Chondrocyte (in vitro differentiated cells): Measurements from ENCODE around the gene OPHN1. TPM values are rescaled to one million over a fixed set of nuclear protein-coding genes. Genes with fewer than 3 reads are reported as not detected.

Source experiments
- DNase-seq: peaks from one replicate; pipeline ENCODE4 v3.0.0; 2021; ENCODE audit warnings: mixed read lengths, low spot score
- H3K27ac Mint-ChIP-seq: one replicate; pipeline ENCODE4 v1.8.0; 2021; ENCODE audit warnings: mild to moderate bottlenecking, moderate library complexity, mixed read lengths; ENCODE audit not compliant: unreplicated experiment
- H3K27me3 Mint-ChIP-seq: 2 replicates; pipeline ENCODE4 v1.8.0; 2021; ENCODE audit warnings: low read depth, mixed read lengths
- H3K36me3 Mint-ChIP-seq: 2 replicates; pipeline ENCODE4 v1.8.0; 2021; ENCODE audit warnings: low read depth, mixed read lengths
- H3K4me1 Mint-ChIP-seq: 2 replicates; pipeline ENCODE4 v1.8.0; 2021; ENCODE audit warnings: low read depth, mild to moderate bottlenecking, mixed read lengths
- H3K4me3 Mint-ChIP-seq: one replicate; pipeline ENCODE4 v1.8.0; 2021; ENCODE audit warnings: mild to moderate bottlenecking, moderate library complexity, mixed read lengths; ENCODE audit not compliant: unreplicated experiment
- H3K9me3 Mint-ChIP-seq: 2 replicates; pipeline ENCODE4 v1.8.0; 2021; ENCODE audit warnings: low read depth, mixed read lengths
- total RNA-seq: library from RNA; stranded (reverse); gene quantifications from 3 replicates; pipeline ENCODE4 v1.2.1, GENCODE V29; 2021
- TF ChIP-seq, protein P1 (sequence below): fragments of 200-600 bp; sonication (generic); IDR thresholded peaks from 2 replicates; pipeline ENCODE4 v1.5.0; 2021; ENCODE audit warnings: antibody characterized with exemption, mild to moderate bottlenecking, moderate library complexity

Gene OPHN1
- total RNA-seq, 1 donor from 2014 or later = 6.1 TPM

- no peak overlapping the region for H3K27ac Mint-ChIP-seq
- H3K36me3 Mint-ChIP-seq = no peaks in the 10 kb centered on the region
- H3K4me1 Mint-ChIP-seq = peaks cover 13% of the 10 kb centered on the region
- no peak overlapping the region for H3K4me3 Mint-ChIP-seq
- TF ChIP-seq, protein P1, sequence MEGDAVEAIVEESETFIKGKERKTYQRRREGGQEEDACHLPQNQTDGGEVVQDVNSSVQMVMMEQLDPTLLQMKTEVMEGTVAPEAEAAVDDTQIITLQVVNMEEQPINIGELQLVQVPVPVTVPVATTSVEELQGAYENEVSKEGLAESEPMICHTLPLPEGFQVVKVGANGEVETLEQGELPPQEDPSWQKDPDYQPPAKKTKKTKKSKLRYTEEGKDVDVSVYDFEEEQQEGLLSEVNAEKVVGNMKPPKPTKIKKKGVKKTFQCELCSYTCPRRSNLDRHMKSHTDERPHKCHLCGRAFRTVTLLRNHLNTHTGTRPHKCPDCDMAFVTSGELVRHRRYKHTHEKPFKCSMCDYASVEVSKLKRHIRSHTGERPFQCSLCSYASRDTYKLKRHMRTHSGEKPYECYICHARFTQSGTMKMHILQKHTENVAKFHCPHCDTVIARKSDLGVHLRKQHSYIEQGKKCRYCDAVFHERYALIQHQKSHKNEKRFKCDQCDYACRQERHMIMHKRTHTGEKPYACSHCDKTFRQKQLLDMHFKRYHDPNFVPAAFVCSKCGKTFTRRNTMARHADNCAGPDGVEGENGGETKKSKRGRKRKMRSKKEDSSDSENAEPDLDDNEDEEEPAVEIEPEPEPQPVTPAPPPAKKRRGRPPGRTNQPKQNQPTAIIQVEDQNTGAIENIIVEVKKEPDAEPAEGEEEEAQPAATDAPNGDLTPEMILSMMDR = no peak
- H3K27me3 Mint-ChIP-seq = no peaks in the 10 kb centered on the region
- peaks cover 8% of the 10 kb centered on the region for H3K9me3 Mint-ChIP-seq
- DNase-seq = no peak
Observed at GRCh38 chrX:68180579-68180978, 252.7 kb downstream of the OPHN1 start.

GRCh38 chrX:68179355-68179754 is 253.9 kb downstream of the OPHN1 start:
- Mint-ChIP-seq H3K36me3 (no peaks in the 10 kb centered on the region), H3K27me3 (no peaks in the 10 kb centered on the region), H3K9me3 (peaks cover 9% of the 10 kb centered on the region), H3K27ac (no peak overlapping the region), H3K4me3 (no peak overlapping the region), H3K4me1 (peaks cover 9% of the 10 kb centered on the region)
- no peak for DNase-seq
- TF ChIP-seq, protein P1 = no peak

DNA sequence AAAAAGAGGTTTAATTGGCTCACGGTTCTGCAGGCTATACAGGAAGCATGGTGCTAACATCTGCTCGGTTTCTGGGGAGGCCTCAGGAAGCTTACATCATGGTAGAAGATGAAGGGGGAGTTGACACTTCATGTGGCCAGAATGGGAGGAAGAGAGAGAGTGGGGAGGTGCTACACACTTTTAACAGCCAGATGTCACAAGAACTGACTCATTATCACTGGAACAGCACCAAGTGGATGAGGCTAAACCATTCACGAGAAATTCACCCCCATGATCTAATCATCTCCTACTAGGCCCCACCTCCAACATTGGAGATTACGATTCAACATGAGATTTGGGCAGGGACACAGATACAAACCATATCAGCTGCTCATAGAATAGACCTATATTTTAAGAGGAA is 255.8 kb downstream of the OPHN1 start:
- TF ChIP-seq, protein P1 = no peak
- DNase-seq = no peak
- Mint-ChIP-seq H3K4me1 (peaks cover 9% of the 10 kb centered on the region), H3K27me3 (no peaks in the 10 kb centered on the region), H3K36me3 (no peaks in the 10 kb centered on the region), H3K4me3 (no peak overlapping the region), H3K9me3 (peaks cover 13% of the 10 kb centered on the region), H3K27ac (no peak overlapping the region)

- H3K9me3 Mint-ChIP-seq = peaks cover 13% of the 10 kb centered on the region
- H3K27ac Mint-ChIP-seq = no peak overlapping the region
- H3K36me3 Mint-ChIP-seq = no peaks in the 10 kb centered on the region
- DNase-seq = no peak
- TF ChIP-seq, protein P1 = no peak
- H3K4me1 Mint-ChIP-seq = peaks cover 9% of the 10 kb centered on the region
- H3K27me3 Mint-ChIP-seq = no peaks in the 10 kb centered on the region
- H3K4me3 Mint-ChIP-seq = no peak overlapping the region
Observed at GRCh38 chrX:68175562-68175961, 257.7 kb downstream of the OPHN1 start.

DNA sequence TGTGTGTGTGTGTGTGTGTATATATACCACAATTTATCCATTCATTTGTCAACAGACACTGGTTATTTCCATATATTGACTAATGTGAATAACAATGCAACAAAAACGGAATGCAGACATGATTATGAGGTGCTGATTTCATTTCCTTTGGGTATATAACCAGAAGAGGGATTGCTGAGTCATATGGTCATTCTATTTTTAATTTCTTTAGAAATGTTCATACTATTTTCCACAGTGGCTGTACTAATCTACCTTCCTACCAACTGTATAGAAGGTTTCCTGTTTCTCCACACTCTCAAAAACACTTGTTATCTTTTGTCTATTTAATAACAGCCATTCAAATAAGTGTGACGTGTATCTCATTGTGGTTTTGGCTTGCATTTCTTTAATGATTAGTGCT is 269.9 kb downstream of the OPHN1 start:
- TF ChIP-seq, protein P1 = no peak
- peaks cover 10% of the 10 kb centered on the region for H3K4me1 Mint-ChIP-seq
- H3K36me3 Mint-ChIP-seq = peaks cover 2% of the 10 kb centered on the region
- H3K4me3 Mint-ChIP-seq = no peak overlapping the region
- H3K27me3 Mint-ChIP-seq = no peaks in the 10 kb centered on the region
- no peaks in the 10 kb centered on the region for H3K9me3 Mint-ChIP-seq
- H3K27ac Mint-ChIP-seq = no peak overlapping the region
- no peak for DNase-seq
